ENCODE data around the gene IGLON5.
A peak's percentile ranks its signal among the peaks of the same experiment; 100 is the strongest.

GRCh38 chr19:51367255-51367564 lies 55.8 kb downstream of the IGLON5 start:
- TF ChIP-seq CTCF (IDR thresholded peaks at IDR 0.05) (no peak), POLR2A (IDR thresholded peaks at IDR 0.05) (peak; percentile 95), EP300 (IDR thresholded peaks at IDR 0.05; ENCODE audit: low read depth) (no peak)
